ENCODE results near the gene ANTXR1.
A peak's percentile ranks its signal among the peaks of the same experiment; 100 is the strongest.
"Not testable (repeated sequence)": the region's sequence is repeated elsewhere in the genome, so short reads cannot be mapped to it uniquely, and the experiment has no call there.

The ANTXR1 gene

GRCh38 chr2:69168144-69168813 is 155.3 kb downstream of the ANTXR1 start:
- DNase-seq = no peak

GRCh38 chr2:69168950-69169654 is 156.1 kb downstream of the ANTXR1 start:
- DNase-seq = no peak

GRCh38 chr2:69169655-69170389 is 156.8 kb downstream of the ANTXR1 start:
- no peak for DNase-seq

GRCh38 chr2:69170661-69171060 is 157.7 kb downstream of the ANTXR1 start:
- DNase-seq = no peak

- no peak for DNase-seq
These were observed 158.3 kb downstream of the ANTXR1 start for GRCh38 chr2:69171116-69171896.

- no peak for DNase-seq
These were observed 159.0 kb downstream of the ANTXR1 start for GRCh38 chr2:69171897-69172525.

GRCh38 chr2:69173706-69174105 is 160.7 kb downstream of the ANTXR1 start:
- no peak for DNase-seq

- not testable (repeated sequence) for DNase-seq
These were observed 161.2 kb downstream of the ANTXR1 start for GRCh38 chr2:69174211-69174610.

- DNase-seq = no peak
These were observed 163.1 kb downstream of the ANTXR1 start for GRCh38 chr2:69175790-69176715.

- DNase-seq = no peak
These were observed 164.2 kb downstream of the ANTXR1 start for GRCh38 chr2:69177063-69177771.

GRCh38 chr2:69177785-69178636 is 165.0 kb downstream of the ANTXR1 start:
- DNase-seq = peak; percentile 37

GRCh38 chr2:69178756-69179155 is 165.8 kb downstream of the ANTXR1 start:
- DNase-seq = no peak

GRCh38 chr2:69180227-69180626 is 167.2 kb downstream of the ANTXR1 start:
- DNase-seq = no peak

GRCh38 chr2:69180974-69181373 is 168.0 kb downstream of the ANTXR1 start:
- no peak for DNase-seq

GRCh38 chr2:69181806-69182427 is 168.9 kb downstream of the ANTXR1 start:
- DNase-seq = no peak

- DNase-seq = no peak
These were observed 170.7 kb downstream of the ANTXR1 start for GRCh38 chr2:69183659-69184058.

- no peak for DNase-seq
These were observed 171.2 kb downstream of the ANTXR1 start for GRCh38 chr2:69184224-69184623.

GRCh38 chr2:69185807-69186206 is 172.8 kb downstream of the ANTXR1 start:
- DNase-seq = no peak

GRCh38 chr2:69186614-69187013 is 173.6 kb downstream of the ANTXR1 start:
- no peak for DNase-seq
